Measurements from ENCODE around the gene SEMA3G.

Gene SEMA3G

DNA sequence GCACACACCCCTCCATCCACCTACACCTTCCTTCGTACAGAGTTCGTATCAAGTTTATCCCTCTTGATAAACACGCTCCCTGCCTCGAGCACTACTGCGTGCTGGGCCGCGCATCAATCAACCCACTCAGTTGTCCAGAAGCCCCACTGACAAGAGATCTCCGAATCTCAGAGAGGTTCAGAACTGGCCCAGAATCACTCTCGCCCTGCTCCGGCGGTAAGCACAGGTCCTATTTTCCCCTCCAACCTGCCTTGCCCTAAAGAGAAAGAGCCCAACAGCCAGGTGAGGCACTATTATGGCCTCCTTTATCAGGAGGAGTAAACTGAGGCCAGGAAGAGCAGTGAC, 10.0 kb upstream of the SEMA3G start:
- DNase-seq (ENCODE audit: extremely low spot score, insufficient read length, low read depth) (no peak), FAIRE-seq (no peak)

- peak; percentile 24 for FAIRE-seq
- DNase-seq (ENCODE audit: extremely low spot score, insufficient read length, low read depth) = no peak
Measured at GRCh38 chr3:52454250-52454937, 9.5 kb upstream of the SEMA3G start.

DNA sequence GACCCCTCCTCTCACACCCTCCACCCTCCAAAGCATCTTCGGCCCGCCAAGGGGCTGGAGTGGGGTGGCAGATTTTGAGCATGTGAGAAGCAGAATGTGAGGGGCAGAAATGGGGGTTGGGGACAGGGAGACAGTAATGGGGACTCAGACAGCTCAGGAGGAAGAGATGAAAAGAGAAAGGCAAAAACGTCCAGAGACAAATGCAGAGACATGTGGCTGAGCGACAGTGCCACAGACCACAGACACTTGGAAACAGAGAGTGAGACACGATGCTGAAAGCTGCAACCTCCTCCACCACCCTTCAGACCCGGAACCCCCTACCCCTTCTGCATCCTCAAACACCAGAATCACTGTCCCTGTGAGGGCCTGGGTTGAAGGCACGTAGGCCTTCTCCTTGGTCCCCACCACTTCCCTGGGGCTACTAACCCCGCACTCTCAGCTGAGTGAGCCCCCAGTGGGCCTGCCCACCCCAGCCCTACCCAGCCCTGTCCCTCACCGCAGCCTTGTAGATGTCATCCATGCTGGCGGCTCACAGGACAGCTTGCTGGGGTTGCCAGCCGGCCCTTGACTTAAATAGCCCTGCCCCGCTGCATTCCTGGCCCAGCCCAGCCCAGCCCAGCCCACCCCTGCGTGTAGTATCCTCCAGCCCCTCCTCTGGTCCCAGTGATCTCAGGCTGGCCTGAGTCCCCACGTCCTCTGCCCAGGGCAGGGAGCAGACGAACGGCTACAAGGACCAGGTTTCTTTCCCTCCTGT, 8.8 kb upstream of the SEMA3G start, which contains the start of gene TNNC1:
TSS of gene TNNC1 (minus strand) at position 546 of the 754 bp plus-strand sequence. CDS start at position 520, 26 bp downstream.
- DNase-seq (ENCODE audit: extremely low spot score, insufficient read length, low read depth) (no peak), FAIRE-seq (no peak)

- FAIRE-seq (no peak), DNase-seq (ENCODE audit: extremely low spot score, insufficient read length, low read depth) (no peak)
Measured at GRCh38 chr3:52452570-52453221, 7.8 kb upstream of the SEMA3G start.

- DNase-seq (ENCODE audit: extremely low spot score, insufficient read length, low read depth) (no peak), FAIRE-seq (no peak)
Measured at GRCh38 chr3:52452126-52452525, 7.2 kb upstream of the SEMA3G start.

DNA sequence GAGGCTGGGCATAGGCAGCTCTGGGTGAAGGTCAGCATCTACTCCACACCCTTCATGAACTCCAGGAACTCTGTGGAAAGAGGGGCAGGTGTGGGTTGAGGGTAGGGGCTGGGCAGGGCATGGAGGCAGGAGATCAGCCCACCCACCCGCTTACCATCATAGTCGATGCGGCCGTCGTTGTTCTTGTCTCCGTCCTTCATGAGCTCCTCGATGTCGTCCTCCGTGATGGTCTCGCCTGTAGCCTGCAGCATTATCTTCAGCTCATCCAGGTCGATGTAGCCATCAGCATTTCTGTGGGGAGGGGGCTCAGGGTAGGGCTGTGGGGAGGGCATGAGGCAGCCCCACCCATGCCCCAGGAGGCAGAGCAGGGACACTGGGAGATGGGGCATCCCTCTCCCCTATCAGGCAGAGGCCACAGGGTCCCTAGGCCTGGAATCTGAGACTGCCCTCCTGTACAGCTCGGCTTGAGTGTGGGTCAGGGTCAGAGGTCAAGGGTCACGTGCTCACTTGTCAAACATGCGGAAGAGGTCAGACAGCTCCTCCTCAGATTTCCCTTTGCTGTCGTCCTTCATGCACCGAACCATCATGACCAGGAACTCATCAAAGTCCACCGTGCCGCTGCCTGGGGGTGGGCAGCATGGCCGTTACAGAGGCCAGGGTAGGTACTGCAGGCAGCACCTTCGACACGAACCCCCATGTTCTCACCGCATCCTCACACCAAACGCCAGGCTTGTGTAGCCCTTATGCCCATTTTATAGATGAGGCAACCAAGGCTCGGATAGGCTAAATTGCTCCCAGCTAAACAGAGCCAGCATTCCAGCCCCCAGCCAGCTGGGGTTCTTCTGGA, 6.6 kb upstream of the SEMA3G start:
- DNase-seq (ENCODE audit: extremely low spot score, insufficient read length, low read depth) = no peak
- no peak for FAIRE-seq

- FAIRE-seq = no peak
- no peak for DNase-seq (ENCODE audit: extremely low spot score, insufficient read length, low read depth)
Measured at GRCh38 chr3:52450489-52451236, 5.8 kb upstream of the SEMA3G start.

GRCh38 chr3:52447512-52448355, 2.8 kb upstream of the SEMA3G start:
- DNase-seq (ENCODE audit: extremely low spot score, insufficient read length, low read depth) (no peak), FAIRE-seq (no peak)

DNA sequence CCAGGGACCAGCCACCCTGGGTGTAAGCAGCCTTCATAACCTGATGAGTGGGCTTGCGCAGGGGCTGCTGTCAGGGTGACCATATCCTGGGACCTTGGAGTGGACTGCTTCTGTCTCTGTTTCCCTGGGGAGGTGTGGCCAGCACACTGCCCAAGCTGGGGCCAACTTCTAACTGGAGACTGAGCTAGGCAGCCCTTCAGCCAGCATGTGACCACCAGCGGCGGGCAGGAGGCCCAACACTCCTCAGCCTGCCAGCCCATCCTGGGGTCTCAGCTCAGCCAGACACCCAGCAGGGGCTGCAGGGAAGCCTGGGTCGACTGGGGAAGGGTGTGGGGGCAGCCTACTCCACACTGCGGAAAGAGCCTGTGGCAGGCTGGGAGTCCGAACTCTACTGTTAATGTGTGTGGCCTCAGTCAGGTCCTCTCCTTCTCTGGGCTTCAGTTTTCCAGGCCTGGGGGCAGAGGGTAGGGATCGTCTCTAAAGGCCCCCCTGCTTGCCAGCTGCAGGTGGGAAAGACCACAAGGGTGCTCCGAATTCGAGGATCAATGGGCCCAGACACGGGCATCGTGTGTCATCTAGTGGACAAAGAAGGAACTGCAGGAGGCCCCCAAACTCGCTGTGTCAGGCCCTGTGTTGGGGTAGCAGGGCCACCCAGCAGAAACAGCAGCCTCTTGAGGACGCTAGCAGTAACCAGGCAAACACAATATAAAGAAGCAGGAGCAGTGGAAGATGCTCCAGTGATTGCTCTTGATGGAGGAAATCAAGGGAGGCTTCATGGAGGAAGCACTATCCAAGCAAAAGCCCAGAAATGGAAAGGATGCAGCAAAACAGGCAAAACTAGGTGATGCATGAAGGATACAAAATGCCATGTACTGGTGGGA, 2.0 kb upstream of the SEMA3G start:
- FAIRE-seq = peak; percentile 83
- peak; percentile 54 for DNase-seq (ENCODE audit: extremely low spot score, insufficient read length, low read depth)

DNA sequence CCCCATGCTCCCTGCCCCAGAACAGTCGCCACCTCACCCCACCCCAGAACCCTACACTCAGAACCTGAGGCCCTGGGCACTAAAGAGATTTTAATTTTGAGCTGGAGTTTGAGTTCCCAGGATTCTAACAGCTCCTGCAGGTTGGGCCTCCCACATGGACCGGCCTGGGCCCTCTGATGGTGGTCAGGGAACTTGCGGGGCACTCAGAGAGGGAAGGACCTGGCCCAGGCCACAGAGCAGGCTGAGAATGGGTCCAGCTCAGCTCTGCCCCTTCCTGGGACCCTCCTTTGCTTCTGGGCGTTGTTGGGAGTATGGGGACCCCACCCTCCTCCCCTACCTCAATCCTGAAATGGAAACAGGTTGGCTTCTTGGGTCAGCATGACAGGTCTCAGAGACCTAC, 1.1 kb upstream of the SEMA3G start:
- no peak for DNase-seq (ENCODE audit: extremely low spot score, insufficient read length, low read depth)
- no peak for FAIRE-seq

- DNase-seq (ENCODE audit: extremely low spot score, insufficient read length, low read depth) (no peak), FAIRE-seq (no peak)
Measured at GRCh38 chr3:52443791-52444687, 864 bp downstream of the SEMA3G start.

- FAIRE-seq (no peak), DNase-seq (ENCODE audit: extremely low spot score, insufficient read length, low read depth) (no peak)
Measured at GRCh38 chr3:52443268-52443610, 1.7 kb downstream of the SEMA3G start.

GRCh38 chr3:52442409-52443267, 2.3 kb downstream of the SEMA3G start:
- DNase-seq (ENCODE audit: extremely low spot score, insufficient read length, low read depth) (no peak), FAIRE-seq (no peak)

DNA sequence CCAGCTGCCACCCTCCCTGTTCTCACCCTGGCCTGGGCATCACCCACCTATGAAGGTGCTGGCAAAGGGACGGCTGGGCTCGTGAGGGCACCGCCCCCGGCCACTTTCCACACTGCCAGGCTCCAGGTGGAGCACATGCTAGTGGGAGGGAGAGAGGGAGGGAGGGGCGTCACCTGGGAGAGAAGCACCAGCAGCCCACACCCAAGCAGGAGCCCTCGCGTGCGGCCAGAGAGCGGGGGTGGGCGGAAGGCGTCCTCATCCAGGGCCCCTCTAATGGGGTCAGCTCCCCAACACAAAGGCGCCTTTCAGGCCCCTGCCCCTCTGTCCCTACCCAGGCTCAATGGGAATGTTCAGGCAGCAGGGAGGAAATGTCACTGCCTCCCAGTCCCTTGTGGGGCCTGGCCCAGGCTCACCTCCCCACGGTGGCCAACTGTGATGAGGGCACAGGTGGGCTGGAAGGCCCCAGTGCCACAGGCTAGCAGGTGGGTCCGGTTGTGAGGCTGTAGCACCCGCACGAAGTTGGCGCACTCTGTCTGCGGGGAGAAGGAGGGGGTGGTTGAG, 3.1 kb downstream of the SEMA3G start:
- FAIRE-seq = no peak
- no peak for DNase-seq (ENCODE audit: extremely low spot score, insufficient read length, low read depth)

GRCh38 chr3:52441091-52441771, 3.7 kb downstream of the SEMA3G start:
- no peak for DNase-seq (ENCODE audit: extremely low spot score, insufficient read length, low read depth)
- no peak for FAIRE-seq
